Natural killer cell (primary cell): ENCODE measurements around the gene SPRYD4. TPM values are rescaled to one million over a fixed set of nuclear protein-coding genes. Genes with fewer than 3 reads are reported as not detected.

ENCODE experiments used
- ATAC-seq, 3 donors: fragments of 150-1000 bp in 2 of 3; fragments of 200-7000 bp in 1 of 3; cut with Tn5 transposase; 1 replicate in 1 of 3; 2 replicates in 2 of 3; pipeline ENCODE4 v1.10.0; 2021; ENCODE audit warnings: mild to moderate bottlenecking in 2 of 3, moderate library complexity in 2 of 3
- DNase-seq, 2 donors: peaks; one replicate each; pipeline versions ENCODE4 v3.0.0 to v3.0.0-alpha.2; 2013 to 2021; ENCODE audit warnings: mixed read lengths in 1 of 2
- H3K27ac ChIP-seq: one replicate; pipeline ENCODE4 v1.5.1; 2013; ENCODE audit warnings: mild to moderate bottlenecking, low read length
- H3K27me3 ChIP-seq: one replicate; pipeline ENCODE4 v1.6.1; 2013; ENCODE audit warnings: low read length; ENCODE audit not compliant: control insufficient read depth, insufficient read depth
- H3K36me3 ChIP-seq: one replicate; pipeline ENCODE4 v1.6.1; 2013; ENCODE audit warnings: low read length; ENCODE audit not compliant: control insufficient read depth, insufficient read depth
- H3K4me1 ChIP-seq: one replicate; pipeline ENCODE4 v1.6.1; 2013; ENCODE audit warnings: low read length; ENCODE audit not compliant: control insufficient read depth, insufficient read depth
- H3K4me3 ChIP-seq: one replicate; pipeline ENCODE4 v1.5.1; 2013; ENCODE audit warnings: low read length
- H3K9me3 ChIP-seq: one replicate; pipeline ENCODE4 v1.6.1; 2013; ENCODE audit warnings: low read length; ENCODE audit not compliant: control insufficient read depth, insufficient read depth
- H3K27ac Mint-ChIP-seq, 2 donors: one replicate each; pipeline ENCODE4 v1.8.0; 2022; ENCODE audit warnings: mild to moderate bottlenecking in 2 of 2, mixed read lengths in 2 of 2, moderate library complexity in 1 of 2
- H3K27me3 Mint-ChIP-seq, 2 donors: one replicate each; pipeline ENCODE4 v1.8.0; 2022; ENCODE audit warnings: low read depth in 2 of 2, mixed read lengths in 2 of 2
- H3K36me3 Mint-ChIP-seq: one replicate; pipeline ENCODE4 v1.8.0; 2022; ENCODE audit warnings: mixed read lengths
- H3K4me1 Mint-ChIP-seq, 2 donors: one replicate each; pipeline ENCODE4 v1.8.0; 2022; ENCODE audit warnings: mixed read lengths in 2 of 2
- H3K4me3 Mint-ChIP-seq: one replicate; pipeline ENCODE4 v1.8.0; 2022; ENCODE audit warnings: mild to moderate bottlenecking, moderate library complexity, mixed read lengths
- H3K9me3 Mint-ChIP-seq, 2 donors: one replicate each; pipeline ENCODE4 v1.8.0; 2022; ENCODE audit warnings: mixed read lengths in 2 of 2
- CTCF ChIP-seq: fragments of 200-600 bp; IDR thresholded peaks from one replicate; pipeline ENCODE4 v1.8.0; 2022; ENCODE audit warnings: antibody characterized with exemption
- WGBS: methylation state at CpG from one replicate; pipeline ENCODE4 v1.1.7; 2013; ENCODE audit warnings: missing lambda C conversion rate; ENCODE audit not compliant: insufficient coverage; 5-methylcytosine and 5-hydroxymethylcytosine counted together
- intact Hi-C: fragments of 100-400 bp; cut with micrococcal nuclease; formaldehyde crosslinking; loops from one replicate; pipeline ENCODE4 v1.14.2; 2022
- total RNA-seq, 4 donors: library from RNA; stranded (reverse); fragments of 120-200 nt in 1 of 4; gene quantifications; one replicate each; pipeline versions ENCODE4 v1.2.3 to v1.2.4, GENCODE V29; 2013 to 2022

The SPRYD4 gene
- total RNA-seq, 3 donors from 2014 or later (not counting 1 experiment from before 2014, with no cell fraction given), result 5.6 to 6.2 (median 5.6) TPM

GRCh38 chr12:56425940-56426438 lies 42.4 kb upstream of the SPRYD4 start:
- no peak for ATAC-seq
- DNase-seq, result no peak
- H3K4me1 ChIP-seq, result no peaks in the 10 kb centered on the region
- H3K27ac ChIP-seq, result no peak overlapping the region
- Mint-ChIP-seq H3K36me3 (peaks cover 14% of the 10 kb centered on the region), H3K27ac (no peak overlapping the region), H3K27me3 (no peaks in the 10 kb centered on the region), H3K9me3 (no peaks in the 10 kb centered on the region), H3K4me3 (no peak overlapping the region), H3K4me1 (no peaks in the 10 kb centered on the region)
- no peak overlapping the region for H3K4me3 ChIP-seq
- no peak for TF ChIP-seq CTCF
- peaks cover 12% of the 10 kb centered on the region for H3K36me3 ChIP-seq
- 67% methylated on average over 3 of the region's 3 CpGs for WGBS
- intact Hi-C loops, result no loop called here
- no peaks in the 10 kb centered on the region for H3K9me3 ChIP-seq
- H3K27me3 ChIP-seq, result no peaks in the 10 kb centered on the region

GRCh38 chr12:56431288-56431687 lies 37.1 kb upstream of the SPRYD4 start:
- Histone ChIP-seq H3K4me1 (no peaks in the 10 kb centered on the region), H3K4me3 (no peak overlapping the region), H3K36me3 (peaks cover 14% of the 10 kb centered on the region), H3K27me3 (no peaks in the 10 kb centered on the region), H3K9me3 (no peaks in the 10 kb centered on the region), H3K27ac (no peak overlapping the region)
- peaks cover 14% of the 10 kb centered on the region for H3K36me3 Mint-ChIP-seq
- no peak overlapping the region for H3K4me3 Mint-ChIP-seq
- H3K4me1 Mint-ChIP-seq, result no peaks in the 10 kb centered on the region
- no peaks in the 10 kb centered on the region for H3K9me3 Mint-ChIP-seq
- intact Hi-C loops, result no loop called here
- H3K27me3 Mint-ChIP-seq, result no peaks in the 10 kb centered on the region
- WGBS, result 97% methylated on average over 11 of the region's 11 CpGs
- ATAC-seq (no peak), DNase-seq (no peak)
- TF ChIP-seq CTCF, result no peak
- peak overlapping the region in 1 of 2 donors; percentile 44 for H3K27ac Mint-ChIP-seq

GRCh38 chr12:56431850-56432249 lies 36.5 kb upstream of the SPRYD4 start:
- Mint-ChIP-seq H3K4me1 (no peaks in the 10 kb centered on the region), H3K9me3 (no peaks in the 10 kb centered on the region), H3K27ac (no peak overlapping the region), H3K36me3 (peaks cover 14% of the 10 kb centered on the region), H3K4me3 (no peak overlapping the region), H3K27me3 (no peaks in the 10 kb centered on the region)
- no peak overlapping the region for H3K4me3 ChIP-seq
- TF ChIP-seq CTCF, result no peak
- peaks cover 14% of the 10 kb centered on the region for H3K36me3 ChIP-seq
- ATAC-seq (no peak), DNase-seq (no peak)
- no CpG with 5 or more reads among the region's 3 CpGs for WGBS
- H3K27me3 ChIP-seq, result no peaks in the 10 kb centered on the region
- no peaks in the 10 kb centered on the region for H3K9me3 ChIP-seq
- intact Hi-C loops, result no loop called here
- H3K27ac ChIP-seq, result no peak overlapping the region
- no peaks in the 10 kb centered on the region for H3K4me1 ChIP-seq

GRCh38 chr12:56434828-56435227 lies 33.5 kb upstream of the SPRYD4 start:
- 89% methylated on average over 6 of the region's 6 CpGs for WGBS

More at GRCh38 chr12:56434828-56435227, 33.5 kb upstream of the SPRYD4 start:
- Mint-ChIP-seq H3K4me1 (no peaks in the 10 kb centered on the region), H3K9me3 (no peaks in the 10 kb centered on the region), H3K27me3 (no peaks in the 10 kb centered on the region), H3K4me3 (no peak overlapping the region), H3K36me3 (peaks cover 4% of the 10 kb centered on the region), H3K27ac (no peak overlapping the region)
- no peak for ATAC-seq
- H3K4me3 ChIP-seq, result no peak overlapping the region
- no peaks in the 10 kb centered on the region for H3K9me3 ChIP-seq
- no peak for TF ChIP-seq CTCF
- DNase-seq, result no peak
- H3K27me3 ChIP-seq, result no peaks in the 10 kb centered on the region
- H3K4me1 ChIP-seq, result no peaks in the 10 kb centered on the region
- no peak overlapping the region for H3K27ac ChIP-seq
- peaks cover 10% of the 10 kb centered on the region for H3K36me3 ChIP-seq
- intact Hi-C loops, result no loop called here
